ENCODE measurements around the gene MTMR10.

MTMR10 gene

GRCh38 chr15:31012455-31012854 is 21.0 kb upstream of the MTMR10 start:
- DNase-seq (ENCODE audit: low spot score), result no peak

DNA sequence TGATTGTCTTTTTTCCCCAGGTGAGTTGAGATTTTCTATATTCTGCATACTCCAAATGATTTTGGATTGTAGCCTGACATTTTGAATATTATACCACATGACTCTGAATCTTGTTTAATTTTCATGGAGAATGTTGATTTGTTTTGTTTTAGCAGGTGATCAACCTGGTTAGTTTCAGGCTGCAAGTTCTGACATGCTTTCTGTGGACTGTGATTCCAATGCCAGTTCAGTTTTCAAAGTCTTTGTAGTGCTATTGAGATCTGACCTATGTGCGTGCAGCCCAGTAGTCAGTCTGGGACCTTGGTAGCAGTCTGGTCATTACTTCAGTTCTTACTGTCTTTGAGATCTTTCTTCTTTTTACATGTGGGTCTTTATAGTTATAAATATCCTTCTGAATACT is 18.6 kb upstream of the MTMR10 start:
- no peak for DNase-seq (ENCODE audit: low spot score)

DNA sequence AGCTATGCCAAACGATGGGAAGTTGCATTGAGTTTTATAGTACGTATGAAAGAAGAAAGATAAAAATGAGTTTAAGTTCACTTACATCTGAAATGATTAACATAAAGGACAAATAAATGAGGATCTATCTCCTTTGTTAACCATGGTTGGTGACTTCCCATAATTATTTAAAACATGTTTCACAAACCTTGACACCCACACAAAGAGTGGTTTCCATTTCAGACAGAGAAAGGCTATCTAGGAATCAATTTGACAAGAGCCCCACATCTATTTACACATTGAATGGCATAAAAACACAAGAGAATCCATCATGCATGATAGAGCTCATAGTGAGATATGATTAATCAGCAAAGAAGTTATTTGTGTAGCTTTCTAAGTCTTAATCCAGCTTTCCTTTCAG is 14.2 kb upstream of the MTMR10 start:
- no peak for DNase-seq (ENCODE audit: low spot score)

- DNase-seq (ENCODE audit: low spot score), result peak; percentile 74
These were observed 12.8 kb upstream of the MTMR10 start for GRCh38 chr15:31004220-31004733.

DNA sequence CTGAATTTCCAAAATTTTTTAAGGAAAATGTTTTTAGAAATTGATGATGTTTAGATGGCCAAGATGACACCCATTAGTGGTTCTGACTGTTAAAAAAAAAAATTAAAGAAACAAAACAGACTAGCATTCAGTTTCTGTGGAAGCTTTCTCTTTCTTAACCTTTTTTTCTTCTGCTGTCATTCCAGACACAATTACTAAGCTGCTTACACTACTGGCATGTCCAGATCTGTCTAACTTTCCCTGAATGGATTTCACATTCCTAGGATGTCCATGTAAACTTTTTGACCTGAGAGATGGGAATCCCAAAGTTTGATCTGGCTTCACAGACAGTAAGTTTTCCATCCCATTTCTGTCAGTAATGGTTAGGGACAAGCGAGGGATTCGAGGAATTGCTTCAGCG is 10.3 kb upstream of the MTMR10 start:
- no peak for DNase-seq (ENCODE audit: low spot score)

DNA sequence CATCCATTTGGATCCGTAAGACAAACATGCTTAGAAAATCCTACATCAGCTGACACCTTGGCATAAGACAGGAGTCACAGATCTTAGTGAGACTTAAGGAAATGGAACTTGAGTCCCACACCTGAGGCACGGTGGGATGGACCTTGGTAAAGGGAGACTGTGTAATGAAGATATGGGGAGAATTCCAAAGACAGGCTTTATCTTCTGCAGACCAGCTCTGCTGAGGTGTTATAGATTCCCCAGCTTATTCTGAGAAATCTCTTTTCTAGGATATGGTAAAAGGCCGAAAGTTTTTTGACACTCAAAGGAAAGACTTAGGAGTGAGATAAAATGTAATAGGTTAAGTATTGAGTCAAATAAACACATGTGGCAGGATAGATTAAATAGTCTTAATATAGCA is 8.3 kb upstream of the MTMR10 start:
- no peak for DNase-seq (ENCODE audit: low spot score)

DNA sequence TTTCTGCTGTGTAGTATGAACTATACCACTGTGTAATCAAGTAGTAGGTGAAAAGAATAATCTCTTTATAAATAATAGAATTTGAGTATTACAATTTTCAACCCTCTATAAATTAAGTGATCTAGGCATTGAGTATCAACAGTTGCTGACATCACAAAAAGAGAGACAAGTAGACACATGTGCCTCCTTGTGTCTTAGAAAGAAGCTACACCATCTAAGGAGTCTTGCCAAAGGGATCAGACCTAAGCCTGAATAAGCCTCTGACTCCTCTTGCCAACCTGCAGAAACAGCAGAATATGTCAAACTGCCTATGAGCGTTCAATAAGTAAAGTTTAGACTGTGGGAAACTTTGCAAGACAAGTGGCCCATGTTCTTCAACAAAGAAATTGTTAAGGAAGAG is 5.8 kb upstream of the MTMR10 start:
- no peak for DNase-seq (ENCODE audit: low spot score)

DNA sequence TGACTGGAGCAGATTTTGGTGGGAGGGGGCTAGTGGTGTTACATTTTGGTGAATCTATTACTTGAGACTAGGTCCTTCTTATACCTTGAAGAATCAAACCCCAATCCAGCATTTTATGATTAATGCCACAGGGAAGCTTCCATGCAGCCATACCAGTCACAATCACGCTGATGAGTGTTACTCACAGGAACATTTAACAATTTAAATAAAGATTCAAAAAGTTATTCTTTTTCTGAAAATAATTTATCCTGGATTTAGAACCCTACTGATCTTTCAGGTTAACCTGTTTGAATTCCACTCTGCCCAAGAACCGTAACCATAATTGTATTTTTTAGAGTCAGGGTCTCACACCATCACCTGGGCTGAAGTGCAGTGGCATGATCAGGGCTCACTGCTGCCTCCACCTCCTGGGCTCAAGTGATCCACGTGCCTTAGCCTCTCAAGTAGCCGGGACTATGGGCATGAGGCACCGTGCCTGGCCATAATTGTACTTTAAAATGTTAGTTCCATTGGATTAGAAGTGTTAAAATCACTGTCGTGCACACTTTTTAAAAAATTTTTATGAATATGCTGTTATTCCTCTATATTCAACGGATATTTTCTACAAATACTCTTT is 929 bp upstream of the MTMR10 start:
- peak; percentile 45 for DNase-seq (ENCODE audit: low spot score)

- DNase-seq (ENCODE audit: low spot score), result peak; percentile 33
These were observed 778 bp downstream of the MTMR10 start for GRCh38 chr15:30990446-30991254.

- DNase-seq (ENCODE audit: low spot score), result peak; percentile 18
These were observed 1.4 kb downstream of the MTMR10 start for GRCh38 chr15:30990036-30990435.

GRCh38 chr15:30985081-30985531 is 6.3 kb downstream of the MTMR10 start:
- DNase-seq (ENCODE audit: low spot score), result peak; percentile 47

GRCh38 chr15:30984542-30984941 is 6.9 kb downstream of the MTMR10 start:
- DNase-seq (ENCODE audit: low spot score), result peak; percentile 37

GRCh38 chr15:30984118-30984517 is 7.3 kb downstream of the MTMR10 start:
- peak; percentile 22 for DNase-seq (ENCODE audit: low spot score)

GRCh38 chr15:30979457-30979856 is 12.0 kb downstream of the MTMR10 start:
- DNase-seq (ENCODE audit: low spot score), result no peak

DNA sequence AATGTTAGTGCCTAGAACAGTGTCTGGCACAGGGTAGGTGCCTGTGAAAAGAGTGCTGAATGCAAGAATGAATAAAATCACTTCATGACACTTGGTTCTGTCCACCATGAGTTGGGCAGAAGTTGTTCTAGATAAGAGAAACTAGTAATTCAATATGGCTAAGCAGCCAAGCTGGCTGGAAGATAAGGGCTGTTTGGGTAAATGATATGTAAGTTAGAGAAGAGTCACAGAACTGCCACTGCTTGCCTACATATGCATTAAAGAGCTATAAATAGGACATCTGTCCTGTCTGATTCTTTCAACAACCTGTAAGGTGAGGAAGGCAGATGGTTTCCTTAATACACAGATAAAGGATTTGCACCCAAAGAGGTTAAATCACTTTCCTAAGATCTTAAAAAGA is 13.1 kb downstream of the MTMR10 start:
- no peak for DNase-seq (ENCODE audit: low spot score)

DNA sequence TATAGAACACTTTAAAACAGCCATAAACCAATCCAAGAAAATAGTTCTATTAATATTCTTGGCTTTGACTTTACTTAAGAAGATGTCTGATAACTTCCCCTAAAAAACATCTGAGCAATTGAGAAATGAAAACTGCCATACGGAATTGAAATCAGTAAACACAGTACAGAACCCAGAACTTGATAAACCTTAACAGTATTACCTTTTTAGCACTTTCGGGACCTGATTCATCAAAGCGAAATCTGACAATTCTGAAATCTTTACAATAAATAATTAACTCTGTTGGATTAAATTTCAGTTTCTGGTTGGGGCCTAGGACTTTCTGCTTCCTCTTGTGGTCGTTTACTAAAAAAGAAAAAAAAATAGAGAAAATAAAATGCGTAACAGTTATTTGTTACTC is 17.3 kb downstream of the MTMR10 start:
- DNase-seq (ENCODE audit: low spot score), result no peak

- DNase-seq (ENCODE audit: low spot score), result no peak
These were observed 18.0 kb downstream of the MTMR10 start for GRCh38 chr15:30973379-30973778.

- no peak for DNase-seq (ENCODE audit: low spot score)
These were observed 21.7 kb downstream of the MTMR10 start for GRCh38 chr15:30969724-30970123.

DNA sequence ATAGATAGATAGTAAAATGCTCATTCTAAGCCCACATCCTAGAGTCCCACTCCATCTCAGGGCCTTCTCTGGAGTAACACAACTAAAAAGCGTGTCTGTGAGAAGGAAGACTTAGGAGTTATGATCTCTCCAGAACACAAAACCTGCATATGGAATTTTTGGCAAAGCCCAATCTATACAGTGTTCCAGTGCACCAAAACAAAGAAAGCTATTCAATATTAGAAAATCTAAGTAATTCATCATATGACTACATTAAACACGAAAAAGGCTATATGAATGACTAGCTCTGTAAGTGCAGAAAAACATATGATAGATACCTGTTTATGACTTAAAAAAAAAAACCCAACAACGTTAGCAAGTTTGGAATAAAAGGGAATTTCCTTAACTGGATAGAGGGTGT is 27.7 kb downstream of the MTMR10 start:
- no peak for DNase-seq (ENCODE audit: low spot score)

DNA sequence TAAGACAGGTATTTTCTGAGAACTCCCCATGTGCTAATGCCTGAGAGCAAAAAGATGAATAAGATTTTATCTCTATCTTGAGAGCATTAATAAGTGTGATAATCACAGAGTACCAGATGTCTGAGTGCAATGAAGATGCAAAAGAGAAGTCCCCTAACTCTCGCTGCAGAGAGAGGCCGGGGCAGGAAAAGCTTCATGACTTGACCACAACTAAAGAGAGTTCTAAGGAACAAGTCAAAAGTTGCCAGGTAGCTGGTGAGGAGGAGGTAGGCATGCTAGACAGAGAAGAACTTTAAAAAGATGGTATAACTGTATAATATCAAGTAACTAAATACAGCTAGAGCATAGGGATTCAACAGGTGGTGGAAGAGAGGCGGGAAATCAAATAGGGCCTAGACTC is 28.8 kb downstream of the MTMR10 start:
- no peak for DNase-seq (ENCODE audit: low spot score)

- no peak for DNase-seq (ENCODE audit: low spot score)
These were observed 29.3 kb downstream of the MTMR10 start for GRCh38 chr15:30962079-30962478.

DNA sequence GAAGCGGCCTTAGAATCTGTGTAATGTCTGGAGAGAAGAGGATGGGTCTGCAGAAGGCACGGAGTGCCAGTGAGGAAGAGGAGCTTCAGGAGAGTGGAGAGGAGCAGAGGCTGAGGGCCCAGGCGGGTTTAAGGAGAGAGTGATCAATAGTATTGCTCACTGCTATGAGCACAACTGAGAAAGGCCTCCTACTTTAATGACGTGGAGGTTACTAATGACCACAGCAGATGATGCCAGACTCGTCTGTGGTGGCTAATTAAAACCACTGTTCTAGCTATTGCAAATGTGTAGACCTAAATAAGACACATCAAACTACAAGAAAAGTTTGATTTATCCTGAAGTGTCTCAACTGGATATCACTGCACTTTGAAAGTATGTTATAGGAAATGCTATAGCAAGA is 33.2 kb downstream of the MTMR10 start:
- no peak for DNase-seq (ENCODE audit: low spot score)
